Adipocyte (in vitro differentiated cells): ENCODE measurements around the gene DCPS.
"Not testable (repeated sequence)": the region's sequence is repeated elsewhere in the genome, so short reads cannot be mapped to it uniquely, and the experiment has no call there.

ENCODE experiments used
- DNase-seq: peaks from one replicate; pipeline ENCODE4 v3.0.0-alpha.2; 2015; ENCODE audit warnings: low read depth
- H3K27me3 ChIP-seq: replicated peaks from 2 replicates; pipeline ENCODE4 v1.7.0; 2013; ENCODE audit warnings: mild to moderate bottlenecking, low read length, moderate library complexity; ENCODE audit not compliant: control insufficient read depth, insufficient read depth
- H3K36me3 ChIP-seq: 2 replicates; pipeline ENCODE4 v1.7.0; 2013; ENCODE audit warnings: low read length, mild to moderate bottlenecking, moderate library complexity; ENCODE audit not compliant: control insufficient read depth, insufficient read depth, severe bottlenecking
- H3K4me1 ChIP-seq: 2 replicates; pipeline ENCODE4 v1.7.0; 2013; ENCODE audit warnings: mild to moderate bottlenecking, low read length, moderate library complexity; ENCODE audit not compliant: control insufficient read depth, insufficient read depth
- H3K4me3 ChIP-seq: 2 replicates; pipeline ENCODE4 v1.7.0; 2013; ENCODE audit warnings: mild to moderate bottlenecking, low read length, moderate library complexity
- H3K9ac ChIP-seq: 2 replicates; pipeline ENCODE4 v1.7.0; 2013; ENCODE audit warnings: mild to moderate bottlenecking, low read length, moderate library complexity
- H3K9me3 ChIP-seq: 2 replicates; pipeline ENCODE4 v1.7.0; 2013; ENCODE audit warnings: mild to moderate bottlenecking, low read length, moderate library complexity; ENCODE audit not compliant: control insufficient read depth

DCPS gene, protein sequence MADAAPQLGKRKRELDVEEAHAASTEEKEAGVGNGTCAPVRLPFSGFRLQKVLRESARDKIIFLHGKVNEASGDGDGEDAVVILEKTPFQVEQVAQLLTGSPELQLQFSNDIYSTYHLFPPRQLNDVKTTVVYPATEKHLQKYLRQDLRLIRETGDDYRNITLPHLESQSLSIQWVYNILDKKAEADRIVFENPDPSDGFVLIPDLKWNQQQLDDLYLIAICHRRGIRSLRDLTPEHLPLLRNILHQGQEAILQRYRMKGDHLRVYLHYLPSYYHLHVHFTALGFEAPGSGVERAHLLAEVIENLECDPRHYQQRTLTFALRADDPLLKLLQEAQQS

DNA sequence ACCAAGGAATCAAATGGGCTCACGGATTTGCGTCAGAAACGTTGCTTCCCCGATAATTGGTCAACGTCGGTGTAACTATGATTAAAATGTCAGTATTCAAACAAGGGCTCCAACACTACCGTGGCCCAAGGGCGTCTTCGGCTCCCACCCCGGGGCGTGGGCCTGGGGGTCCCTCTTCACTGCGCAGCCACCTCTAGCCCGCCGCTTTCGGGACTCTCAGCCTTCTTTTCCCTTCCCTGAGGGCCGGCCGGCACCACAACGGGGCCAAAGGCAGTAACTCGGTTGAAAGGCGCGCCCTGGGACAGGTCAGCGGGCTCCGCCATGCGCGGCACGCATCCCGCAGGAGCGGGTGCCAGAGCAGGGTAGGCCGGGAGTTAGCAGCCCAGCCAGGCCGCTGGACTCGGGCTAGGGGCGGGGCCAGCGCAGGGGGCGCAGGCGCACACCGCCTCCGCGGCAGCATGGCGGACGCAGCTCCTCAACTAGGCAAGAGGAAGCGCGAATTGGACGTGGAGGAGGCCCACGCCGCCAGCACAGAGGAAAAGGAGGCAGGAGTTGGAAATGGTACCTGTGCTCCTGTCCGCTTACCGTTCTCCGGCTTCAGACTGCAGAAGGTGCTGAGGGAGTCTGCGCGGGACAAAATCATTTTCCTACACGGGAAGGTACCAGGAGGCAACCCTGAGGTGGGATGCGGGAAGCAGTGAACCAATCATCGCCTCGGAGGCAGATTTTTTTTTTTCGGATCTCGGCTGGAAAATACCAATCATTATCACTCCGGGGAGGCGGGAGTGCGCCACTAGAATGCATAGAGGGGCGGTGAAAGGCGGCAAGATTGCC, at the start of gene DCPS:
Gene DCPS, plus strand, starts transcription at position 438 of the 834 bp plus-strand sequence. Its CDS starts 21 bp downstream, at position 459.
- peak; percentile 96 for DNase-seq
- peak within 1 kb of the TSS; percentile 93 for H3K9ac ChIP-seq
- peaks cover 11% of the 10 kb centered on the region for H3K4me1 ChIP-seq
- H3K36me3 ChIP-seq, result peaks cover under 1% of the 10 kb centered on the region
- peak within 1 kb of the TSS; percentile 86 for H3K4me3 ChIP-seq
- H3K27me3 ChIP-seq, result no peaks in the 10 kb centered on the region
- no peaks in the 10 kb centered on the region for H3K9me3 ChIP-seq

DNA sequence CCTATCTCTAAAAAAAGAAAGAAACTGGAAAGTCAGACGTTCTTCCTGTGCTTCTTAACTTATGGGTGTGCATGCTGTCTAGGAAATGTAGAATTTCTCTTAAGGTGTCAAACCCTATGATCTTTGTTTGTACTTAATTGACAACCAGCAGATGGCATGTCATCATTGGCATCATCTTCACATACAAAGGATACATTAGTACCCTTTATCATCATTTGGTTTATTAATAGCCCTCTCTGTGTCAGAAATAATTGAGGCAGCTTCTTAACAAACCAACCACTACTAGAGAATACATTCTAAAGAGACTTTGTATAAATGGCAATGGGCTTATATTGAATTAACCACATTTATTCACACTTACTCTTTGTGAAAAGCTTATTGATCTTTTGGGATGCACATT, 49.0 kb upstream of the DCPS start:
- no peak overlapping the region for H3K4me3 ChIP-seq

DNA sequence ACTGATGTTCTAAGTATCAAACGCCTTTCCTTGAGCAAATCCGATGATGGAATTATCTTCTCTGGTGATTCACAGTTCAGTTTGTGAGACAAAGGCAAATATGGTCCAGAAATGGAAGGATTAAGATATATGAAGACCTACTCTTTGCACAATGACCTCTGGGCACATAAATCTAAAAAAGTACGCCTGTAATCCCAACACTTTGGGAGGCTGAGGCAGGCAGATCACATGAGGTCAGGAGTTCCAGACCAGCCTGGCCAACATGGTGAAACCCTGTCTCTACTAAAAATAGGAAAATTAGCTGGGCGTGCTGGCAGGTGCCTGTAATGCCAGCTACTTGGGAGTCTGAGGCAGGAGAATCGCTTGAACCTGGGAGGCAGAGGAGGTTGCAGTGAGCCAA, 48.4 kb upstream of the DCPS start:
- not testable (repeated sequence) for H3K27me3 ChIP-seq, H3K9me3 ChIP-seq, H3K4me3 ChIP-seq, H3K9ac ChIP-seq, DNase-seq
- H3K36me3 ChIP-seq, result peaks cover 45% of the 10 kb centered on the region
- peaks cover 18% of the 10 kb centered on the region for H3K4me1 ChIP-seq

More for the DNA sequence above, 49.0 kb upstream of the DCPS start:
- peaks cover 48% of the 10 kb centered on the region for H3K36me3 ChIP-seq
- H3K4me1 ChIP-seq, result peaks cover 18% of the 10 kb centered on the region
- no peaks in the 10 kb centered on the region for H3K9me3 ChIP-seq
- H3K9ac ChIP-seq, result no peak overlapping the region
- no peak for DNase-seq
- H3K27me3 ChIP-seq, result no peaks in the 10 kb centered on the region

DNA sequence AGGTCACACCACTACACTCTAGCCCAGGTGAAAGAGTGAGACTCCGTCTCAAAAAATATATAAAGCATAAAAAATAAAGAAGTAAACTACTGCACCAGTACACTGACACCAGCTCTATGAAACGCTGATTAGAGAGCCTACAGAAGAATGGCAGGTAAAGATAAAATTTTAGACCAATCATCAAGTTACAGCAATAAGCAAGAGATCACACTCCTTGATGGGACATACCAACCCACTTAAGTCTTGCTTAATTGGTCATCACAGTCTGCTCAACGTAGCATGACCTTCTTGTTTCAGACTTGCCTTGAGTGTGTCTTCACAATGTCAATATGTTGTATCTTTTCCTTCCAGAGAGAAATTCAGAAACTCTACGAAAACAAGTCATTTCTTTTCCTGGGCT, 47.6 kb upstream of the DCPS start:
- H3K4me1 ChIP-seq, result peaks cover 25% of the 10 kb centered on the region
- no peak overlapping the region for H3K9ac ChIP-seq
- no peak for DNase-seq
- no peaks in the 10 kb centered on the region for H3K27me3 ChIP-seq
- no peaks in the 10 kb centered on the region for H3K9me3 ChIP-seq
- peaks cover 44% of the 10 kb centered on the region for H3K36me3 ChIP-seq
- no peak overlapping the region for H3K4me3 ChIP-seq

DNA sequence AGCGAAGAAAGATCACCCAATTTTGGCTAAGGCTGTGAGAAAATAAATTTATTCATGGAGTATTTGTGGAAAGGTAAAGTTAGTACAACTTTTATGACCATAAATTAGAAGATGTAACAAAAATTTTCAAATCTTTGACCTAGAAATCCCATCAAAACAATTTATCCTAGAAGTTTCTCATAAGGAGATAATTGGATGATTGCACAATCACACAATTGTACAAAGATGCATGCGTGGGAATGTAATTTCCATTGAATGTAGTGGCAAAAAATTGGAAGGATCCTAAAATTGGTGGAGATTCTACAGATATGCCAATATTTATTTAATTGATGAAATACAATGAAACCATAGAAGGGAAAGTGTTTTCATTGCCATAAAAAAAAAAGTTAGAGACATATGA, 46.7 kb upstream of the DCPS start:
- H3K4me1 ChIP-seq, result peaks cover 27% of the 10 kb centered on the region
- no peaks in the 10 kb centered on the region for H3K27me3 ChIP-seq
- no peaks in the 10 kb centered on the region for H3K9me3 ChIP-seq
- H3K36me3 ChIP-seq, result peaks cover 50% of the 10 kb centered on the region
- peak; percentile 51 for DNase-seq
- no peak overlapping the region for H3K9ac ChIP-seq
- H3K4me3 ChIP-seq, result no peak overlapping the region

DNA sequence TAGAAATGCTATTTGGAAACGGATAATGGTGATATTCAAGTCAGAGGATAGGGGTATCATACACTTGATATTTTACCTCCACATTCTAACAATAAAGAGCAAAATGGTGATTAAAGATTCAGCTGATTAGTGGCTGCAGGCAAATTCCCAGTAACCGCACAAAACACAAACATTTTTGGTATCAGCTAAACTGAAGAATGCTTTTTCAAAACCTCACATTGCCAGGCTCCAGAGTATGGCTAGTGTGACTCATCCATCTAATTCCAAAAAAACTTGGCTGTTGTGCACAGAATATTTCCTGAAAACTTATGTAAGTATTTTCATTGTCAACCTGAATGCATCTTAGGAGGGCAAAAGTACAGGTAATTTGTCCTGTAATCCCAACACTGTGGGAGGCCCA, 46.1 kb upstream of the DCPS start:
- Histone ChIP-seq H3K36me3 (peaks cover 50% of the 10 kb centered on the region), H3K27me3 (no peaks in the 10 kb centered on the region), H3K9ac (no peak overlapping the region), H3K9me3 (no peaks in the 10 kb centered on the region), H3K4me3 (no peak overlapping the region), H3K4me1 (peaks cover 27% of the 10 kb centered on the region)
- peak; percentile 73 for DNase-seq

DNA sequence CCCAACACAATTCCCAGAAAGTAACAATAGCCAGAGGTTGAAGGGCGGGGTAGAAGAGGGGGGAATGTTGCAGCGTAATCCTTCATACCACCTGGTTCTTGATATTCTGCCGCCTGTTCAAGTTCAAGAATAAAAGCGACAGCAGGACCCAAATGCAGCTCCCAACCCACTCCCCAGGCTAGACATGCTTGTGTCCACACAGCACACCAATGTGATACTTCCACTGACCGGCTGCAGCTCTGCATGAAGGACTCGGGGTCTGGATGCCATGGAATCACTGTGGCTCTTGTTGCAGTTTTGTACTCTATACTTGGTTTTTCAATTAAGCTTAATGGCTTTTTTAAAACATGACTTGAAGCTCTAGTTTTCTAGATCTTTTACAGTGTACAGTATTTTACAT, 41.6 kb upstream of the DCPS start:
- Histone ChIP-seq H3K4me1 (peaks cover 20% of the 10 kb centered on the region), H3K36me3 (peaks cover 63% of the 10 kb centered on the region), H3K9ac (peak overlapping the region; percentile 9), H3K9me3 (no peaks in the 10 kb centered on the region), H3K4me3 (no peak overlapping the region), H3K27me3 (no peaks in the 10 kb centered on the region)
- no peak for DNase-seq

DNA sequence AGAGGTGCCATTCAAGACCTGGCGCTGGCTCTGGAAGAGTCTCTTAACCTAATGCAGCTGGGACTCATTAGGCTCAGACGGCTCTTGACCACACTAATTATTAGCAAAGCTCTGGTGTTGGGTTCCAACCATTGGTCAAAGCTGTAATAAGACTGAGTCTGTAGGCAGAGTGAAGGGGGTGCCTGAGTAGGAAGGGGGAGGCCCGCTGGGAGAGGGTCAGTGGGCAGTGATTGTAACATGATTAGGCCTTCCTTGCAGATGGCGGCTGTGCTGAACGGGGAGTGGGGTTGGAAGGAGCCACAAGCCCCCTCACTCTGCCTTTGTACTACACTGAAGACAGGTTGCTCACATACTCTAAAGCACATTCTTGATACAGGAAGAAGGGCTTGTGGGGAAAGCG, 40.4 kb upstream of the DCPS start:
- no peak for DNase-seq
- Histone ChIP-seq H3K36me3 (peaks cover 66% of the 10 kb centered on the region), H3K27me3 (no peaks in the 10 kb centered on the region), H3K9ac (no peak overlapping the region), H3K4me3 (no peak overlapping the region), H3K4me1 (peaks cover 18% of the 10 kb centered on the region), H3K9me3 (no peaks in the 10 kb centered on the region)

DNA sequence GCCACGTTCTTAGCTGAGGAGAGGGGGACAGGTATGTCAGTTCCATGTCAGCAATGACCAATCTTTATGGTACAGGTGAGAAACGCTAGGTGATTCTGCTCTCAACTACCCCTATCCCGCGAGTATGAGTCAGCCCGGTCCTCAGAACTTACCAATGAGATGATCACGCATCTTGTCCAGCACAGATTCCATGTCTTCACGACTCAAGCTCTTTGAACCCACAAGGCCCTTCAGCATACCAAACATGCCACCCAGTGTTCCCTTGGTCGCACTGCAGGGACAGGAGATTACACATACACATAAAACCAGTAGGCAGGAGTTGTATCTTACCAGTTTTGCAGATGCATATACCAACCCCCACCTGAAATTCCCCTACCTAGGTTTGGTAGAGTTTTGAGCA, 38.0 kb upstream of the DCPS start:
- peaks cover 22% of the 10 kb centered on the region for H3K4me1 ChIP-seq
- no peak overlapping the region for H3K9ac ChIP-seq
- no peaks in the 10 kb centered on the region for H3K27me3 ChIP-seq
- H3K36me3 ChIP-seq, result peaks cover 65% of the 10 kb centered on the region
- no peak for DNase-seq
- H3K9me3 ChIP-seq, result no peaks in the 10 kb centered on the region
- H3K4me3 ChIP-seq, result no peak overlapping the region

DNA sequence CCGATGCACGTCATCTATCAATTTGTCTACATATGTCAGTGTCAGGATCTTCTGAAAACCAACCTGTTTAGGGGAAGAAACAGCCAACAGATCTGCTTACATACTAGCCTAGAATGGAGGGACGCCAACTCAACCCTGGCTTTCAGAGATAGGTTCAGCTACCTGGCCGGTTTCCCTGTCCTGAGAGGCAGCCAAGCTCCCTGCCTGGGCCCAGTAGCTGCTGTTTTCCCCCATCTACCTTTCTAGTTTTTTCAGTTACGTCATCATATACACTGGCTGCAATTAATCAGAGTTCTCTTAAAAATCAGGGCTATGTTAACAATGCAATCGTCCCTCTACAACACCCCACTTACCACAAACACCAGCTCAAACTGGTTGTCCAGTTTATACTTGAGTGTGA, 36.2 kb upstream of the DCPS start:
- peak overlapping the region; percentile 94 for H3K4me3 ChIP-seq
- peaks cover 16% of the 10 kb centered on the region for H3K4me1 ChIP-seq
- peaks cover 51% of the 10 kb centered on the region for H3K36me3 ChIP-seq
- no peaks in the 10 kb centered on the region for H3K27me3 ChIP-seq
- no peak for DNase-seq
- H3K9ac ChIP-seq, result peak overlapping the region; percentile 96
- no peaks in the 10 kb centered on the region for H3K9me3 ChIP-seq

DNA sequence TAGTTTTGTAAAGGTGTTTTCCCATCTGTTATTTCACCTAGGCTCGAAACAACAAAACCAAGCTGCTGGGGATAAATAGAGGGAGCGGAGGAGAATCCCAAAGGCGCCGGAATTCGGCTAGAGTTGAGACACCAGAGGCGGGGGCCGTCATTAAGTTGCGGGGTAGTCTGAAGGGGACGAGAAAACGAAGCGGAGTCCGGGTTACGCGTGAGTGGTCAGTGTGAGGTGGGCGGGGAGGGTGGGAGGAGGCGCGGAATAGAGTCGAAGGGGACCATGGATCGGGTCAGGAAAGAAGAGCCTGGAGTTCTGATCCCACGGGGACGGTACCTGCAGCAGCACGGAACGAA, 35.5 kb upstream of the DCPS start:
- peaks cover 51% of the 10 kb centered on the region for H3K36me3 ChIP-seq
- peak; percentile 64 for DNase-seq
- H3K9me3 ChIP-seq, result no peaks in the 10 kb centered on the region
- H3K4me3 ChIP-seq, result peak overlapping the region; percentile 94
- H3K4me1 ChIP-seq, result peaks cover 16% of the 10 kb centered on the region
- no peaks in the 10 kb centered on the region for H3K27me3 ChIP-seq
- peak overlapping the region; percentile 96 for H3K9ac ChIP-seq
